KMS-11 (cell line): ENCODE measurements around the gene STAG1.

Source experiments
- H2AFZ ChIP-seq: fragments of 200-600 bp; sonication (generic); 2 replicates; pipeline ENCODE4 v1.6.1; 2016; ENCODE audit warnings: antibody characterized with exemption, mixed run types, low read depth
- H3K27ac ChIP-seq: fragments of 200-600 bp; sonication (generic); 2 replicates; pipeline ENCODE4 v1.6.1; 2016; ENCODE audit warnings: mild to moderate bottlenecking, mixed run types
- H3K27me3 ChIP-seq: fragments of 200-600 bp; sonication (generic); 2 replicates; pipeline ENCODE4 v1.6.1; 2017; ENCODE audit warnings: mild to moderate bottlenecking, low read depth, mixed run types, moderate library complexity; ENCODE audit not compliant: insufficient read depth
- H3K36me3 ChIP-seq: fragments of 200-600 bp; sonication (generic); 2 replicates; pipeline ENCODE4 v1.6.1; 2017; ENCODE audit warnings: mild to moderate bottlenecking, mixed run types; ENCODE audit not compliant: insufficient read depth
- H3K4me1 ChIP-seq: fragments of 200-600 bp; sonication (generic); 2 replicates; pipeline ENCODE4 v1.6.1; 2016; ENCODE audit warnings: mild to moderate bottlenecking, low read depth, mixed run types; ENCODE audit not compliant: poor library complexity, severe bottlenecking
- H3K4me2 ChIP-seq: fragments of 200-600 bp; sonication (generic); 2 replicates; pipeline ENCODE4 v1.7.0; 2016; ENCODE audit warnings: mild to moderate bottlenecking, mixed run types
- H3K4me3 ChIP-seq: fragments of 200-600 bp; sonication (generic); IDR thresholded peaks from 2 replicates; pipeline ENCODE4 v1.6.1; 2017; ENCODE audit warnings: low read depth, low read length, mixed read lengths; ENCODE audit not compliant: insufficient read depth
- H3K79me2 ChIP-seq: fragments of 200-600 bp; sonication (generic); 2 replicates; pipeline ENCODE4 v1.6.1; 2016; ENCODE audit warnings: low read depth, mixed run types; ENCODE audit not compliant: insufficient read depth
- H3K9ac ChIP-seq: fragments of 200-600 bp; sonication (generic); 2 replicates; pipeline ENCODE4 v1.6.1; 2016; ENCODE audit warnings: mild to moderate bottlenecking, mixed run types
- H4K20me1 ChIP-seq: fragments of 200-600 bp; sonication (generic); 2 replicates; pipeline ENCODE4 v1.6.1; 2016; ENCODE audit warnings: mild to moderate bottlenecking, mixed run types; ENCODE audit not compliant: insufficient read depth
- TF ChIP-seq, protein P1 (sequence below): fragments of 200-600 bp; sonication (generic); conservative IDR thresholded peaks from 2 replicates; pipeline ENCODE4 v1.6.1; 2017; ENCODE audit warnings: low read depth, mild to moderate bottlenecking, antibody characterized with exemption, low read length, moderate library complexity, mixed read lengths

Gene STAG1

DNA sequence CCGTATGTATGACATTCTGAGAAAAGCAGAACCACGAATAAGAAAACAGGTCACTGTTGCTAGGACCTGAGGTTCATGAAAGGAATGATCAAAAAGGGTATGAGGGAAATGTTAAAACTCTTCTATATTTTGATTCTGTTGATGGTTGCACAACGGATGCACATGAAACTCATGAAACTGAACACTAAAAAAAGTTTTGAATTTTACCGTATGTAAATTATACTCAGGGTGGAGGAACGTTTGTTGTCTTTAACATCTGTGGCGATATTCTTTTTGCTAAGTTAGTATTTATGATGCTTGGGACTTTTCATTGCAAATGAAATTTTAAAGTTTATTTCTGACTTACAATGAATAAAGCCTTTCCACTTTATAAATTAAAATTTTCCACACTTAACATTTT, 55.4 kb downstream of the STAG1 start:
- Histone ChIP-seq H3K4me2 (no peak overlapping the region), H4K20me1 (peaks cover 4% of the 10 kb centered on the region; the same call in 1 of the 2 replicates), H3K4me1 (no peaks in the 10 kb centered on the region), H3K9ac (no peak overlapping the region), H3K36me3 (no peaks in the 10 kb centered on the region), H2AFZ (no peak overlapping the region), H3K79me2 (peaks cover 94% of the 10 kb centered on the region), H3K4me3 (no peak overlapping the region), H3K27me3 (no peaks in the 10 kb centered on the region), H3K27ac (no peak overlapping the region)
- TF ChIP-seq, protein P1, sequence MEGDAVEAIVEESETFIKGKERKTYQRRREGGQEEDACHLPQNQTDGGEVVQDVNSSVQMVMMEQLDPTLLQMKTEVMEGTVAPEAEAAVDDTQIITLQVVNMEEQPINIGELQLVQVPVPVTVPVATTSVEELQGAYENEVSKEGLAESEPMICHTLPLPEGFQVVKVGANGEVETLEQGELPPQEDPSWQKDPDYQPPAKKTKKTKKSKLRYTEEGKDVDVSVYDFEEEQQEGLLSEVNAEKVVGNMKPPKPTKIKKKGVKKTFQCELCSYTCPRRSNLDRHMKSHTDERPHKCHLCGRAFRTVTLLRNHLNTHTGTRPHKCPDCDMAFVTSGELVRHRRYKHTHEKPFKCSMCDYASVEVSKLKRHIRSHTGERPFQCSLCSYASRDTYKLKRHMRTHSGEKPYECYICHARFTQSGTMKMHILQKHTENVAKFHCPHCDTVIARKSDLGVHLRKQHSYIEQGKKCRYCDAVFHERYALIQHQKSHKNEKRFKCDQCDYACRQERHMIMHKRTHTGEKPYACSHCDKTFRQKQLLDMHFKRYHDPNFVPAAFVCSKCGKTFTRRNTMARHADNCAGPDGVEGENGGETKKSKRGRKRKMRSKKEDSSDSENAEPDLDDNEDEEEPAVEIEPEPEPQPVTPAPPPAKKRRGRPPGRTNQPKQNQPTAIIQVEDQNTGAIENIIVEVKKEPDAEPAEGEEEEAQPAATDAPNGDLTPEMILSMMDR, result no peak

DNA sequence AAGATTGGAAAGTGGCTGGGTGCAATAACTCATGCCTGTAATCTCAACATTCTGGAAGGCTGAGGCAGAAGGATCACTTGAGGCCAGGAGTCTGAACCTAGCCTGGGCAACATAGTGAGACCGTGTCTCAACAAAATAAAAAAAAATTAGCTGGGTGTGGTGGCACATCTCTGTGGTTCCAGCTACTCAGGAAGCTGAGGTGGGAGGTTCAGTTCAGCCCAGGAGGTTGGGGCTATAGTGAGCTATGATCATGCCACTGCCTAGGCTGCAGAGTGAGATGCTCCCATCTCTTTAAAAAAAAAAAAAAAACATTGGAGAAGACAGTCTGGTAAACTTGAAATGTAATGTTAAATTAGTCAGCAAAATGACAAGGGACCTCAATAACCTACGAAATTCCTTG, 57.9 kb downstream of the STAG1 start:
- H3K36me3 ChIP-seq, result no peaks in the 10 kb centered on the region
- no peak overlapping the region for H3K4me3 ChIP-seq
- peaks cover 89% of the 10 kb centered on the region for H3K79me2 ChIP-seq
- no peaks in the 10 kb centered on the region for H4K20me1 ChIP-seq
- no peak overlapping the region for H3K27ac ChIP-seq
- H2AFZ ChIP-seq, result no peak overlapping the region
- no peak overlapping the region for H3K9ac ChIP-seq
- H3K27me3 ChIP-seq, result no peaks in the 10 kb centered on the region
- TF ChIP-seq, protein P1, result no peak
- H3K4me2 ChIP-seq, result no peak overlapping the region
- no peaks in the 10 kb centered on the region for H3K4me1 ChIP-seq

DNA sequence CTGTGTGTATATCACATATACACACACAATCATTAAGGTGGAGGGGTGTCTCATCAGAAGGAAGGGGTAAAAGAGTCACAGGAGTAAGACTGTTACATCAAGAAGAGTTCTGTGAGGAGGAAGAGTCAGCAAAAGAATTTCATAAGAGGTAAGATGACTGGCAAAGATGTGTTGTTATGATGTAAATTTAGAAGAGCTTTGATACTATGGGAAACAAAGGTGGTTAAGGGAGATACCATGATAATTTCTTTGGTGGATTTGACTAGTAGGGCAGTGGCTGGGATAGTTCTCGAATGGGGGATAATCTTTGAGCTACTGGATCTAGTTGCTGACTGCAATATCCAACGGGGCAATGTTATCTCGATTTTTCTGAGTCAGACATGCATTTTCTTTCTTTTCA, 61.6 kb downstream of the STAG1 start:
- Histone ChIP-seq H3K9ac (no peak overlapping the region), H3K36me3 (no peaks in the 10 kb centered on the region), H3K27me3 (no peaks in the 10 kb centered on the region), H3K4me2 (no peak overlapping the region), H3K4me3 (no peak overlapping the region), H3K79me2 (peaks cover 87% of the 10 kb centered on the region), H3K27ac (no peak overlapping the region), H3K4me1 (no peaks in the 10 kb centered on the region), H2AFZ (no peak overlapping the region), H4K20me1 (no peaks in the 10 kb centered on the region)
- TF ChIP-seq, protein P1, result no peak

DNA sequence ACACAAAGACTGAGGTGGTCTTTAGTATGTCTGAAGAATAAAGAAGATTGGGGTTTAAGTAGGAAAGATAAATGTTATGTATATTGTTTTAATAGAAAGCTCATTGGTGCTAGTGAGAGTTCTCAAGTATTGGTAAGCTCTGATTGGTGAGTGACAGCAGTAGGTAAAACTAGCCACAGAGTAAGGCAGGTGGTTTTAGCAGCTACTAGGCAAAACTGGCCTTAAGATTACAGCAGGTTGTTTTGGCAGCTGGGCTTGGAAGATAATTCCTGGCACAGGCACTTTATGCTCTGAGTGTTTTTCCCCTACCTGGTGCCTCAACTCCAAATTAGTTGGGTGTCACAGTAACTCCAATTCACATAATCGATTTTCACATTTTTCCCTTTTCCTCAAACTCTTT, 66.3 kb downstream of the STAG1 start:
- Histone ChIP-seq H2AFZ (no peak overlapping the region), H3K79me2 (peaks cover 88% of the 10 kb centered on the region), H3K27ac (no peak overlapping the region), H4K20me1 (no peaks in the 10 kb centered on the region; the same call in 1 of the 2 replicates), H3K9ac (no peak overlapping the region), H3K27me3 (no peaks in the 10 kb centered on the region), H3K4me3 (no peak overlapping the region), H3K4me2 (no peak overlapping the region), H3K4me1 (no peaks in the 10 kb centered on the region), H3K36me3 (no peaks in the 10 kb centered on the region)
- TF ChIP-seq, protein P1, result no peak
